ENCODE measurements around the gene CTU2.
A peak's percentile ranks its signal among the peaks of the same experiment; 100 is the strongest.

Gene CTU2

DNA sequence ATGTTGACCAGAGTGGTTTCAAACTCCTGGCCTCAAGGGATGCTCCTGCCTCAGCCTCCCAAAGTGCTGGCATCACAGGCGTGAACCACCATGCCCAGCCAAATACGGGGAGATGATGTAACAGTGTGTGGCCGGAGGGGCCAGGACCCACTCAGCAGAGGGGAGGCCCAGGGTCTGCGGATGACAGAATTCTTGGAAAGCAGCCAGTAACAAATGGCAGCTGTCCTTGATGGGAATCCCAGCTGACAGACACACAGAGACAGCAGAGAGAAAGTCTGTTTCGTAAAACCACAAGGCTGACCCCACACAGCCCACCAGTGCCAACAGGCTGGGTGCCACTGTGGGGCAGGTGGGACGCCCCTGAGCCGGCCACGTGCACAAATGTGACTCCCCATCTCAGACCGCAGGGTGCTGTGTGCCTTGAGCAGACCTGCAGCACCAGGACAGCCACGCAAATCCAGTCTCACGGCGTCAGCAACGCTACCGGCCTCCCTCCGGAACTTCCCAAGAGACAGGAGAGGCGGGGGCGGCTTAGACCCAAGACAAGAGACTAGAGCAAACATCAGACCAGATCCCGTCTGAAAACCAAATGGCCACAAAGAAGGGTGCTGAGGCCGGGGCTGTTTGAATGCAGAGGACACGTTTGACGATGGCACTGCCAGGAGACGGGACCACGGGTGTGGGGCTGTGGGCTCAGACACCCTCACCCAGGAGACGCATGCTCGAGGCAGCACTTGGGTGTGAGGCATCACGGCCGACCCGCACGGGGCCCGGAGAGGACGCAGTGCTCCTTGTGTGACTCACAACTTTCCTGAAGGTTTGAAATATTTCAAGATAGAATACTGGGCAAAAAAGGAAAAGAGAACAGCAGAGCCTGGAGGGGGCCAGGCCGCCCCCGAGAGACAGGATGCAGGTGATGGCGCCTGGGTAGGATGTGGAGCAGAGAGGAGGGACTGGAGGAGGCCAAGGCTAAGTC lies 24.6 kb downstream of the CTU2 start:
- DNase-seq (ENCODE audit: low read depth in 2 of 2) = no peak

DNA sequence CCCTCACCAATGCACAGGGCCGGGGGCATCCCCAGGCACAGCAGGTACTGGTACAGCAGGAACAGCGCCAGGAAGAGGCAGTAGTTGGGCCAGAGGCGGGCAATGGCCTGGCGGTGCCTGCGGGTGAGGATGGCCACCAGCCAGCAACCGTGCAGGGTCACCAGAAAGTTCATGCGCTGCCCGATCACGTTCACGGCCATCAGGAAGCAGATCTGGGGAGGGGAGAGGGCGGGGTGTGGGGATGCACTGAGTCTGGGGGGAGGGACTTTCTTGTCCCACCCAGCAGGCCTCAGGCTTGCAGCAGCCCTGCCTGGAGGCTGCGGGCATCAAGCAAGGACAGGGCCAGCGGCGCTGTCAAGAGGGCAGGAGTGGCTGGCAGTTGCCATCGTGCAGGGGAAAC lies 25.4 kb downstream of the CTU2 start:
- DNase-seq (ENCODE audit: low read depth in 2 of 2) = no peak

GRCh38 chr16:88732172-88732960 lies 26.1 kb downstream of the CTU2 start:
- DNase-seq (ENCODE audit: low read depth in 2 of 2) = no peak

DNA sequence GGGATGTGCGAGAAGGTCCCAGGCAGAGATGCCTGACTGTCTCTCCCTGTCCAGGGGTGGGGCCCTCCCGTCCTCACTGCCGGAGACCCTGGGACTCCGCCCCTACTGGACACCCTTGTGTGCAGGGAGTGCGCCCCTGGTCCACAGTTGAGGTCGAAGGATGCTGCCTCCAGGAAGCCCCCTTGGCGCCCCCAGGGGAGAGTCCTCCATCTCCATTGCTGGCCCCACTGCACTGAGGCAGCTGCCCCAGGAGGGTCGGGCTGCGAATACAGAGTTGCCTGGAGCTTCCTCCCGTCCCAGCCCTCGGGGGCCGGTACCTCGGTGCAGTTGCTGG lies 26.6 kb downstream of the CTU2 start:
- no peak for DNase-seq (ENCODE audit: low read depth in 2 of 2)

DNA sequence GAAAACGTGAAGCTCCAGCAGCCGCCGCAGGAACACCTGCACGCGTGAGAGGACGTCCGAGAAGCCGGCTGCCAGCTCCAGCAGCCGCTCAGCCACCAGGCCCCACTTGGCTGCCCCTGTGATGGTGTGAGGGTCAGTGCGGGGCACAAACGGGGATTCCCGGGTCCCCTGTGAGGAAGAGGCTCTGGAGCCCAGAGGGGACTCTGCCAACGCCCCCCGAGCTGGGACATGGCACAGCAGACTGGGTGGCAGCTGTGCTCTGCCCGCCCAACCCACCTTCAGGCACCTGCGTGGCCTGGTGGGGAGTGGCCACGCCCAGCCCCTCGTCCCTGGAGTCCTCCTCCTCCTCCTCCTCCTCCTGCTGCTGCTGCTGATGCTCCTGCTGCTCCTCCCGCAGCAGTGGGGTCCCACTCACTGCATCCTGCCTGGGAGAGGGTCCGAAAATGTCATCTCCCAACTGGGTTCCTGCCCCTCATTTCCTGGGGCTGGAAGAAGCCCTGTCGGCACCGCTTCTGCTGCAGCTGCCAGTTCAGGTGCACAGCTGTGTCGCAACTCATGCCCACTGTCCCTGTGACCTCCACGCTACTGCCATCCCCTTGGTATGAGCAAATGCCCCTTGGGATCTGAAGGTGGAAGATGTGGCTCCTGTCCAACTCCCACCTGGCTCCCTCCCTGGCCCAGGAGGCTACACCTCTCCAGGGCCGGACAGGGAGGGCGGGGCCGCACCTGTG lies 27.5 kb downstream of the CTU2 start:
- no peak for DNase-seq (ENCODE audit: low read depth in 2 of 2)

DNA sequence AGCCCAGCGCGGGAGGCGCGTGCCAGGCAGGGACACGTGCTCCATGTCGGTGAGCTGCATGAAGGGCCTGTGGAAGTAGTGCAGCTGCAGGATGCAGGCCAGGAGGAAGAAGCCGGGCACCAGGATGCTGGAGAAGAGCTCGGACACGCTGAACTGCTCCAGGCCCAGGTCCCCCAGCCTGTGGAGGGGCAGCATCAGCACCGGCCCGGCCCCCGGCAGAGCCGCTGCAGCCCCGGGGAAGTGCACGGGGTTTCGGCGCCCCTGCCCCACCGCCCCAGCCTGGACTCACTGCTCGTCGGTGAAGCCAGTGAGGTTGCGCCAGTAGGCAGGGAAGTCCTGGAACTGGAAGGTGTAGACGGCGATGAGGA lies 28.0 kb downstream of the CTU2 start:
- no peak for DNase-seq (ENCODE audit: low read depth in 2 of 2)

DNA sequence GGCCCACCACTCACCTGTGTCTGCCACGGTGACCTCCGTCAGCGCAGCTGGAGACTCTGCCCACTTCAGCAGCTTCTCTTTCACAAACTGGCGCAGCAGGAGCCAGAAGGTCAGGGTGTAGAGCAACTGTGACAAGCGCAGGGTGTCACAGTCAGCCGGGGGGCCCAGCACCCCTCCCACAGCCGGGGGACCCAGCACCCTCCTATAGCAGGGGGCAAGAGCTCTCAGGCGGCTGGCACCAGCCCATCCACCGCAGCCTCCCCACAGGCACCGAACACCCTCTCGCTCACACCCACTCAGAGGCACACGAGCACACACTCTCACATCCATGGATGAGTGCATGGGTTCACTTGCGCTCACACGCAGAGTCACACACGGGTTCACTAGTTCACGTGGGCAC lies 28.8 kb downstream of the CTU2 start:
- DNase-seq (ENCODE audit: low read depth in 2 of 2) = no peak

DNA sequence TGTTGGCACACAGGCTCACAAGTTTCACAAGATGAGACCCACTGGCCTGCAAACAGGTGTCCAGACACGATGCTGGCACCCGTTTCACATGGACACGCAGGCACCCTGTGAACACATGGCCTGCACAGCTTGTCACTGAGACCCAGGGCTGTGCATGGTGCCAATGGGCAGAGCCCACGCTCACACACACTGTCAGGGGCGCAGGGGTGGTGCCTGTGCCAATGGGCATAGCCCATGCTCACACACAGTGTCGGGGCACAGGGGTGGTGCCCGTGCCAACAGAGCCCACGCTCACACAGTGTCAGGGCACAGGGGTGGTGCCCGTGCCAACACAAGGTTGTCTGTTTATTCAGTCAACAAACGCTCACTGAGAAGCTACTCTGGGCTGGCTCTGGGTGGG lies 29.3 kb downstream of the CTU2 start:
- no peak for DNase-seq (ENCODE audit: low read depth in 2 of 2)

DNA sequence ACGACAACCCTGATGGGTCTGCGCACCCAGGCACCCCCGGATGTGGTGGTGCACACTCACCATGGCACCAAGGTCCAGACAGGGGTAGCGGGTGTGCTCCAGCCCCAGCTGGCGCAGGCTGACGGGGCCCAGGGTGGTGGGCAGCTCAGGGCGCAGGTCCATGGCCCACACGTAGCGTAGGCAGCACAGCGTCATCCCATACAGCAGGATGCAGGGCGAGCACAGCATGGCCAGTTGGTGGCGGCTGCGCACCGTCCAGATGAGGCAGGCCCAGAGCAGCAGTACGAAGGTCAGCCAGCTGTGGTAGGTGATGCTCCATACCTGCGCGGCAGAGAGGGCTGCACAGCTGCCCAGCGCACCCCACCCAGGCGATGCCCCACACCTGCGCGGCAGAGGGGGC lies 29.8 kb downstream of the CTU2 start:
- no peak for DNase-seq (ENCODE audit: low read depth in 2 of 2)

- DNase-seq (ENCODE audit: low read depth in 2 of 2) = no peak
Observed at GRCh38 chr16:88736496-88736895, 30.2 kb downstream of the CTU2 start.

GRCh38 chr16:88737298-88738150 lies 31.2 kb downstream of the CTU2 start:
- DNase-seq (ENCODE audit: low read depth in 2 of 2) = peak; percentile 41 to 47

GRCh38 chr16:88738151-88739084 lies 32.1 kb downstream of the CTU2 start:
- no peak for DNase-seq (ENCODE audit: low read depth in 2 of 2)

- DNase-seq (ENCODE audit: low read depth in 2 of 2) = no peak
Observed at GRCh38 chr16:88739139-88739976, 33.1 kb downstream of the CTU2 start.

DNA sequence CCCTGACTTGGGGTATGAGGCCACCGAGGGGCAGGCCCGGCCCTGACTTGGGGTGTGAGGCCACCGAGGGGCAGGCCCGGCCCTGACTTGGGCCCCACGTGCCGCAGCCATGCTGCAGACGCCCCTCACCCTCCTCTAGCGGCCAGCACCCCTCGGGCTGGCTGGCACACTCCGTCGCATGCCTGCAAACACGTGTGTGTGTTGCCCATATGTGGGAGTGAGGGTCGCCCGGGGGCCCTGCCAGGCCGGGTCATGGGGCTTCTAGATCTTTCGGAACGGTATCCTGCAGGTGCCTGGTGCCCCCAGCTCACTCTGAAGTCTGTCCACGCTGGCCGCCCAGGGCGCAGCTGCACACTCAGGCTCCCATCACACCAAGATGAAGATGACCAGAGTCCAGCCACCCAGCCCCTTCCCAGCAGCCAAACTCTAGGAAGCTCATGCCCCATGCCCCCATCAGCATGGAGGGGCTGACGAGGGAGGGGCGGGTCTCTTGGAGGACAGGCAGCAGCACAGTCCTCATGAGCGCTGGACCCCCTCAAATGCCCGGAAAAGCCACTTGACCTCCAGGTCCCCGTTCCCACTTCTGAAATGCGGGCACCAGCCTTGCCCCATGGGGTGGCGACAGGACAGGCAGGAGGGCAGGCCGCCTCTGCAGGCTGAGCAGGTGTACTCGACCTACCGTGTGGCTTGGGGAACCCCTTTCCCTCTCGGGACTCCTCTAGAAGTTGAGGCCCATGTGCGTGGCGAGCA lies 33.8 kb downstream of the CTU2 start:
- DNase-seq (ENCODE audit: low read depth in 2 of 2) = no peak

DNA sequence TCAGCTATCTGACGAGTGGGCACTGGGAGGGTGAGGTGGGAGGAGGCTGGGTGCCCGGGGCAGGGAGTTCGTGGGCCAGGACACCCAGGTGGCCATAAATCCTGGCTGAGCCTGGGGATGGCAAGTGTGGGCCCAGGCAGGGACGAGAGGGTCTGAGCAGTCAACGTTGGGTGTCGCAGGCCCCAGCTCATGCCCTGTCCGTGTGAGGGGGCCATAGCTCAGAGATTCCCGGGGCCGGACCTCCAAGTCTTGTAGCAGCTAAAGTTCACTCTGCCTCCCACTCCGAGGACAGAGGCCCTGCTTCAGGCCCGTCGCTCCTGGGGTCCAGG lies 34.4 kb downstream of the CTU2 start:
- no peak for DNase-seq (ENCODE audit: low read depth in 2 of 2)

DNA sequence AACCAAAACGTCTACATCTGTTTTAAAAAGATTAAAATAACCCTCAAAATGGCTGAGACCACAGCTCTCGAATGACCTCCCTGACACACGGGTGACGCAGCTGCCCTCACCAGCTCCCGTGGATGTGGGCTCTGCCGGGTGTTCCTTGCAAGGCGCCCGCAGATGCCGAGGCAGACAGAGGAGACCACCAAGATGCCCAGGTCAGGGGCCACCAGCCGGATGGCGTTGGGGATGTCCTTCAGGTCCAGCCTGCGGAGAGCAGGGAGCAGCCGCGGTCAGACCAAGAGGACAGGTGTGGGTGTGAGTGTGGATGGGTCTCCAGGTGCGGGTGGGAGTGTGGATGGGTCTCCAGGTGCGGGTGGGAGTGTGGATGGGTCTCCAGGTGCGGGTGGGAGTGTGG lies 35.1 kb downstream of the CTU2 start:
- DNase-seq (ENCODE audit: low read depth in 2 of 2) = no peak

DNA sequence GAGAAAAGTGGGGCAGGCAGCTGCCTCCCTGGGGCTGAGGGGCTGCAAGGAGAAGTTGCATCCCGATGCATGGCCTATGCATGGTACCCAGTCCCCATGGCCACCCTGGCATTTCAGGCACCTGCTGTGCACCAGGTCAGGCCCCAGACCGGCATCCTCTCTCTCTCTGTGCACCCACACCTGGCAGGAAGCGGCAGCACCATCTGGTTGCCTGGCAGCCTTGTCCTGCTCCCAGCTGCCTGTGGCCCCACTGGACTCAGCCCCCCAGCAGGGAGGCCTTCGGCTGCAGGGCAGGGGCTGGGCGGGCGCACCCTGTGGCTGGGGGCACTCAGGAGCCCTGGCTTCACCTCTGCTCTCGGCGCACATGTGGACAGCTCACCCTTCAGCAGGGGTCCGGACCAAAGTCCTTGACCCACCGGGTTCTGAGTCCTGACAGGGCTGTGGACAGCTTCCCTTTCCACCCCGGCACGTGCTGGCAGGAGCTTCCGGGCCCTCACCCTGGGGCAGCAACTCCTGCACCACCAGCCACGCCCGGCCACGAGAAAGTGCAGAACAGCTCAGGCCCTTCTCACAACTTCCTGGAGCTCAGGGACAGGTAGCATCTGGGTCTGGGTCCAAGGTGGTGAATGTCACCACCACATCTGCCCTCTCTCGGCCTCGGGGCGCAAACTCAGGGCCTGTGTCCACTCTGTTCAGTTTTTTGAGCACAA lies 36.7 kb downstream of the CTU2 start:
- no peak for DNase-seq (ENCODE audit: low read depth in 2 of 2)

Data from fibroblast of skin of left quadriceps (primary cell).